ENCODE results near the gene TECPR2. TPM values are rescaled to one million over a fixed set of nuclear protein-coding genes. Genes with fewer than 3 reads are reported as not detected.

TECPR2 gene
- total RNA-seq, 1 donor from 2014 or later = 24.5 TPM

GRCh38 chr14:102320033-102320660 lies 42.6 kb upstream of the TECPR2 start:
- Mint-ChIP-seq H3K9me3 (ENCODE audit: unreplicated experiment) (peaks cover 26% of the 10 kb centered on the region), H3K27me3 (ENCODE audit: unreplicated experiment) (peaks cover 32% of the 10 kb centered on the region), H3K27ac (ENCODE audit: unreplicated experiment) (peak overlapping the region; percentile 85), H3K36me3 (ENCODE audit: unreplicated experiment) (no peaks in the 10 kb centered on the region), H3K4me1 (ENCODE audit: low read depth, unreplicated experiment) (peaks cover 13% of the 10 kb centered on the region), H3K4me3 (ENCODE audit: unreplicated experiment) (peak overlapping the region; percentile 91)
- TF ChIP-seq, protein P1, sequence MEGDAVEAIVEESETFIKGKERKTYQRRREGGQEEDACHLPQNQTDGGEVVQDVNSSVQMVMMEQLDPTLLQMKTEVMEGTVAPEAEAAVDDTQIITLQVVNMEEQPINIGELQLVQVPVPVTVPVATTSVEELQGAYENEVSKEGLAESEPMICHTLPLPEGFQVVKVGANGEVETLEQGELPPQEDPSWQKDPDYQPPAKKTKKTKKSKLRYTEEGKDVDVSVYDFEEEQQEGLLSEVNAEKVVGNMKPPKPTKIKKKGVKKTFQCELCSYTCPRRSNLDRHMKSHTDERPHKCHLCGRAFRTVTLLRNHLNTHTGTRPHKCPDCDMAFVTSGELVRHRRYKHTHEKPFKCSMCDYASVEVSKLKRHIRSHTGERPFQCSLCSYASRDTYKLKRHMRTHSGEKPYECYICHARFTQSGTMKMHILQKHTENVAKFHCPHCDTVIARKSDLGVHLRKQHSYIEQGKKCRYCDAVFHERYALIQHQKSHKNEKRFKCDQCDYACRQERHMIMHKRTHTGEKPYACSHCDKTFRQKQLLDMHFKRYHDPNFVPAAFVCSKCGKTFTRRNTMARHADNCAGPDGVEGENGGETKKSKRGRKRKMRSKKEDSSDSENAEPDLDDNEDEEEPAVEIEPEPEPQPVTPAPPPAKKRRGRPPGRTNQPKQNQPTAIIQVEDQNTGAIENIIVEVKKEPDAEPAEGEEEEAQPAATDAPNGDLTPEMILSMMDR (IDR thresholded peaks at IDR 0.05; ENCODE audit: partially characterized antibody, unreplicated experiment) = no peak
- peak; percentile 33 for DNase-seq

- Mint-ChIP-seq H3K4me3 (ENCODE audit: unreplicated experiment) (peak overlapping the region; percentile 91), H3K27ac (ENCODE audit: unreplicated experiment) (peak overlapping the region; percentile 85), H3K4me1 (ENCODE audit: low read depth, unreplicated experiment) (peaks cover 13% of the 10 kb centered on the region), H3K27me3 (ENCODE audit: unreplicated experiment) (peaks cover 27% of the 10 kb centered on the region), H3K36me3 (ENCODE audit: unreplicated experiment) (no peaks in the 10 kb centered on the region), H3K9me3 (ENCODE audit: unreplicated experiment) (peaks cover 26% of the 10 kb centered on the region)
- TF ChIP-seq, protein P1 (IDR thresholded peaks at IDR 0.05; ENCODE audit: partially characterized antibody, unreplicated experiment) = no peak
- DNase-seq = no peak
Measured at GRCh38 chr14:102320671-102321455, 41.9 kb upstream of the TECPR2 start.

- Mint-ChIP-seq H3K27ac (ENCODE audit: unreplicated experiment) (no peak overlapping the region), H3K4me3 (ENCODE audit: unreplicated experiment) (no peak overlapping the region), H3K4me1 (ENCODE audit: low read depth, unreplicated experiment) (peaks cover 18% of the 10 kb centered on the region), H3K27me3 (ENCODE audit: unreplicated experiment) (peaks cover 22% of the 10 kb centered on the region), H3K36me3 (ENCODE audit: unreplicated experiment) (no peaks in the 10 kb centered on the region), H3K9me3 (ENCODE audit: unreplicated experiment) (peaks cover 20% of the 10 kb centered on the region)
- TF ChIP-seq, protein P1 (IDR thresholded peaks at IDR 0.05; ENCODE audit: partially characterized antibody, unreplicated experiment) = no peak
- DNase-seq = no peak
Measured at GRCh38 chr14:102321456-102322422, 41.0 kb upstream of the TECPR2 start.

DNA sequence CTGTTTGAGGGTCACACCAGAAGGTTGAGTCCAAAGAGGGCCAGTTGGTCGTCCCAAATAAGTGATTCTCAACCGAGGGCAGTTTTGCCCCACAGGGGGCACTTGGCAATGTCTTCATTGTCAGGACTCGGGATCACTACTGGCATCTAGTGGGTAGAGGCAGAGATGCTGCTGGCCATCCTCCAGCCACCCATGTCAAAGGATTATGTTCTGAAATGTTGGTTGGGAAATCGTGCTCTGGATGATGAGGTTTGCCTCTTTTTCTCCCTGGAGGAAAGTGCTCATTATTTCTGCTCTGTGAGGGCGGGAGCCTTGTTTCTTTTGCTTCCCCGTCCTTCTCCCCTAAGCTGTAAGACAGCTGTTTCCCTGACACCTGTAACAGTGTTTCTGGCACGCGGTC lies 39.6 kb upstream of the TECPR2 start:
- no peak for DNase-seq

More for the DNA sequence above, 39.6 kb upstream of the TECPR2 start:
- TF ChIP-seq, protein P1 (IDR thresholded peaks at IDR 0.05; ENCODE audit: partially characterized antibody, unreplicated experiment) = no peak
- Mint-ChIP-seq H3K4me1 (ENCODE audit: low read depth, unreplicated experiment) (peaks cover 16% of the 10 kb centered on the region), H3K36me3 (ENCODE audit: unreplicated experiment) (no peaks in the 10 kb centered on the region), H3K27me3 (ENCODE audit: unreplicated experiment) (peaks cover 13% of the 10 kb centered on the region), H3K4me3 (ENCODE audit: unreplicated experiment) (no peak overlapping the region), H3K9me3 (ENCODE audit: unreplicated experiment) (peaks cover 7% of the 10 kb centered on the region), H3K27ac (ENCODE audit: unreplicated experiment) (no peak overlapping the region)
